Measurements from ENCODE around the gene PDE11A.

DNA sequence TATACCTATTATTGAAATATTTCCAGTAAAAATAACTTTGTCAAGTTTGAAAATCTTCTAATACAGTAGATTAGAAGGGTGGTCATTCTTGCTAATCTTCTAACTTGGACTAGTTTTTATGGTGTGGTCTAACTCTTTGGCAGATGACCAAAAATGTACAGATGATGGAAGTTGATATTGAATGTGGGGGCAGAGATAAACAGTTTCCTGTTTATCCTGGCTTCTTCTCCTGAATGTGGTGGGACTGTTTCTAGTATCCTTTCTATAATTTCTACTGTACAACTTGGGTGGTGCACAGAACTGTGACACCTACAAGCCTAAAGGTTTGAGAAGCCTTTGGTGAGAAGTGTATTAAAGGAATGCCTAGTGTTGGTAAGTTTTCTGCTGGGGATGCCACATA lies 178.7 kb downstream of the PDE11A start:
- TF ChIP-seq, protein P1, sequence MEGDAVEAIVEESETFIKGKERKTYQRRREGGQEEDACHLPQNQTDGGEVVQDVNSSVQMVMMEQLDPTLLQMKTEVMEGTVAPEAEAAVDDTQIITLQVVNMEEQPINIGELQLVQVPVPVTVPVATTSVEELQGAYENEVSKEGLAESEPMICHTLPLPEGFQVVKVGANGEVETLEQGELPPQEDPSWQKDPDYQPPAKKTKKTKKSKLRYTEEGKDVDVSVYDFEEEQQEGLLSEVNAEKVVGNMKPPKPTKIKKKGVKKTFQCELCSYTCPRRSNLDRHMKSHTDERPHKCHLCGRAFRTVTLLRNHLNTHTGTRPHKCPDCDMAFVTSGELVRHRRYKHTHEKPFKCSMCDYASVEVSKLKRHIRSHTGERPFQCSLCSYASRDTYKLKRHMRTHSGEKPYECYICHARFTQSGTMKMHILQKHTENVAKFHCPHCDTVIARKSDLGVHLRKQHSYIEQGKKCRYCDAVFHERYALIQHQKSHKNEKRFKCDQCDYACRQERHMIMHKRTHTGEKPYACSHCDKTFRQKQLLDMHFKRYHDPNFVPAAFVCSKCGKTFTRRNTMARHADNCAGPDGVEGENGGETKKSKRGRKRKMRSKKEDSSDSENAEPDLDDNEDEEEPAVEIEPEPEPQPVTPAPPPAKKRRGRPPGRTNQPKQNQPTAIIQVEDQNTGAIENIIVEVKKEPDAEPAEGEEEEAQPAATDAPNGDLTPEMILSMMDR (IDR thresholded peaks at IDR 0.05; ENCODE audit: low read depth, low read length), result no peak
- no peak for TF ChIP-seq EZH2phosphoT487 (IDR thresholded peaks at IDR 0.05; ENCODE audit: low read depth)
